SH-SY5Y (cell line): ENCODE data around the gene PPP4C.

Source experiments
- GATA2 ChIP-seq: IDR thresholded peaks from 2 replicates; pipeline ENCODE4 v1.6.1; 2011; ENCODE audit warnings: mild to moderate bottlenecking, low read depth, low read length
- GATA3 ChIP-seq: IDR thresholded peaks from 2 replicates; pipeline ENCODE4 v1.6.1; 2011; ENCODE audit warnings: low read depth, mild to moderate bottlenecking, low read length, moderate library complexity

- TF ChIP-seq GATA2 (no peak), GATA3 (no peak)
Observed at GRCh38 chr16:30068750-30069610, 6.8 kb upstream of the PPP4C start.
